Panc1 (cell line): ENCODE data around the gene GRIA4. TPM values are rescaled to one million over a fixed set of nuclear protein-coding genes. Genes with fewer than 3 reads are reported as not detected.

Experiments
- ATAC-seq: fragments of 200-7000 bp; cut with Tn5 transposase; 2 replicates; pipeline ENCODE4 v1.9.1; 2020; ENCODE audit warnings: mild to moderate bottlenecking, moderate library complexity
- BruUV-seq: library from RNA; stranded (reverse); fragments of 400-500 nt; replicated peaks from 2 replicates; lab custom pipeline; 2021; lab: Mats Ljungman, UMichigan
- CTCF ChIA-PET: fragments of 300-600 bp; sonication (Branson Sonifier 250); formaldehyde crosslinking; loops from one replicate; lab custom pipeline; 2022; ENCODE audit warnings: antibody characterized with exemption; lab: Charles Lee
- POLR2A ChIA-PET: fragments of 300-600 bp; sonication (Branson Sonifier 250); formaldehyde crosslinking; loops from one replicate; lab custom pipeline; 2022; ENCODE audit warnings: antibody characterized with exemption; lab: Charles Lee
- DNase-seq: peaks from one replicate; pipeline ENCODE4 v3.0.0-alpha.2; 2010; ENCODE audit warnings: low read depth, low spot score
- H3K27ac ChIP-seq: 2 replicates; pipeline ENCODE4 v1.5.1; 2011; ENCODE audit warnings: mild to moderate bottlenecking, low read length, inconsistent platforms
- H3K27me3 ChIP-seq: fragments of 200-500 bp; sonication (Bioruptor generic); 2 replicates; pipeline ENCODE4 v1.6.0; 2014; ENCODE audit warnings: low read length, inconsistent platforms; ENCODE audit not compliant: control insufficient read depth, insufficient read depth
- H3K36me3 ChIP-seq: fragments of 200-500 bp; sonication (Bioruptor generic); 2 replicates; pipeline ENCODE4 v1.5.1; 2014; ENCODE audit warnings: inconsistent platforms, mild to moderate bottlenecking, low read length, moderate library complexity; ENCODE audit not compliant: control insufficient read depth, insufficient read depth
- H3K4me1 ChIP-seq: 2 replicates; pipeline ENCODE4 v1.5.1; 2011; ENCODE audit warnings: inconsistent platforms, mild to moderate bottlenecking, low read length, moderate library complexity; ENCODE audit not compliant: control insufficient read depth, insufficient read depth
- H3K4me3 ChIP-seq, 2 experiments: 2 replicates each; pipeline ENCODE4 v1.5.1; 2011 to 2012; ENCODE audit warnings: low read depth in 2 of 2, low read length in 2 of 2, mild to moderate bottlenecking in 2 of 2, inconsistent platforms in 1 of 2, moderate library complexity in 1 of 2
- H3K9me3 ChIP-seq: fragments of 200-500 bp; sonication (Bioruptor generic); 2 replicates; pipeline ENCODE4 v1.5.1; 2014; ENCODE audit warnings: low read depth, mild to moderate bottlenecking, inconsistent platforms, low read length, moderate library complexity; ENCODE audit not compliant: control insufficient read depth, insufficient read depth
- POLR2AphosphoS5 ChIP-seq: IDR thresholded peaks from 2 replicates; pipeline ENCODE4 v1.6.1; 2012; ENCODE audit warnings: mild to moderate bottlenecking, low read depth, low read length, moderate library complexity
- SIN3A ChIP-seq: IDR thresholded peaks from 2 replicates; pipeline ENCODE4 v1.6.1; 2012; ENCODE audit warnings: low read depth, mild to moderate bottlenecking, low read length, moderate library complexity, borderline replicate concordance; ENCODE audit not compliant: insufficient read depth
- TCF7L2 ChIP-seq: IDR thresholded peaks from 2 replicates; pipeline ENCODE4 v1.6.1; 2011; ENCODE audit warnings: mild to moderate bottlenecking, low read depth, low read length, inconsistent platforms
- in situ Hi-C: cut with HindIII; loops from 2 replicates; pipeline ENCODE4 v1.10.0; 2016; ENCODE audit warnings: low sequenced_read_pairs, low pct_unique_long_range_greater_than_20kb
- intact Hi-C: fragments of 100-400 bp; cut with micrococcal nuclease; formaldehyde crosslinking; loops from one replicate; pipeline ENCODE4 v1.10.0; 2022; ENCODE audit not compliant: unreplicated experiment
- total RNA-seq: library from RNA; stranded (reverse); gene quantifications from one replicate; pipeline ENCODE4 v1.2.1, GENCODE V29; 2021; ENCODE audit not compliant: unreplicated experiment
- TF ChIP-seq, protein P1 (sequence below), 2 experiments: IDR thresholded peaks; 2 replicates each; pipeline ENCODE4 v1.6.1; 2011 to 2012; ENCODE audit warnings: low read depth in 2 of 2, control low read depth in 1 of 2, low read length in 1 of 2, mild to moderate bottlenecking in 1 of 2, moderate library complexity in 1 of 2; ENCODE audit not compliant: insufficient read depth in 1 of 2
- TF ChIP-seq, protein P2 (sequence below): fragments of 450-650 bp; IDR thresholded peaks from 2 replicates; pipeline ENCODE4 v1.5.1; 2017; ENCODE audit warnings: mild to moderate bottlenecking

The GRIA4 gene
- total RNA-seq, 1 experiment from 2014 or later: not detected

DNA sequence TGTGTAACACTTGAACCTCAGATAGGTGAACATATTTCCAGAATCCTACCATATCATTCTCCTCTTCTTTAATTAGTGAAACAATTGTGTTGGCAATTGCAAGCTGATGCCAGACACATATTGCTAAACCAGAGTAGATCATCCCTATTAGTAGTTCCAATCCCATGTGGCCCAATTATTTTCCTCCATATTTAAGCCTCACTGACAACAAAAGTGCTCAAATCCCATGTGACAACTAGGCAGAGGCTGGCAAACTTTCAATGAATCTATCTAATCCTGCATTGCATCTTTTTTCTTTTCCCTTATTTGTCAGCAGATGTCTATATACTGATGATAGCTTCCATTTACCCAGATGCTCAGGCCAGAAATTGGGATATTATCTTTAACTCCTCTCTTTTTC lies 90.4 kb downstream of the GRIA4 start:
- Histone ChIP-seq H3K36me3 (no peaks in the 10 kb centered on the region), H3K9me3 (no peaks in the 10 kb centered on the region), H3K27me3 (no peaks in the 10 kb centered on the region), H3K4me3 (no peak overlapping the region), H3K4me1 (no peaks in the 10 kb centered on the region), H3K27ac (no peak overlapping the region)
- in situ Hi-C loops (no loop called here), intact Hi-C loops (no loop called here)
- ATAC-seq (no peak), DNase-seq (no peak)
- no peak for TF ChIP-seq TCF7L2
- no peak for TF ChIP-seq SIN3A
- TF ChIP-seq POLR2AphosphoS5: no peak
- TF ChIP-seq, protein P1, sequence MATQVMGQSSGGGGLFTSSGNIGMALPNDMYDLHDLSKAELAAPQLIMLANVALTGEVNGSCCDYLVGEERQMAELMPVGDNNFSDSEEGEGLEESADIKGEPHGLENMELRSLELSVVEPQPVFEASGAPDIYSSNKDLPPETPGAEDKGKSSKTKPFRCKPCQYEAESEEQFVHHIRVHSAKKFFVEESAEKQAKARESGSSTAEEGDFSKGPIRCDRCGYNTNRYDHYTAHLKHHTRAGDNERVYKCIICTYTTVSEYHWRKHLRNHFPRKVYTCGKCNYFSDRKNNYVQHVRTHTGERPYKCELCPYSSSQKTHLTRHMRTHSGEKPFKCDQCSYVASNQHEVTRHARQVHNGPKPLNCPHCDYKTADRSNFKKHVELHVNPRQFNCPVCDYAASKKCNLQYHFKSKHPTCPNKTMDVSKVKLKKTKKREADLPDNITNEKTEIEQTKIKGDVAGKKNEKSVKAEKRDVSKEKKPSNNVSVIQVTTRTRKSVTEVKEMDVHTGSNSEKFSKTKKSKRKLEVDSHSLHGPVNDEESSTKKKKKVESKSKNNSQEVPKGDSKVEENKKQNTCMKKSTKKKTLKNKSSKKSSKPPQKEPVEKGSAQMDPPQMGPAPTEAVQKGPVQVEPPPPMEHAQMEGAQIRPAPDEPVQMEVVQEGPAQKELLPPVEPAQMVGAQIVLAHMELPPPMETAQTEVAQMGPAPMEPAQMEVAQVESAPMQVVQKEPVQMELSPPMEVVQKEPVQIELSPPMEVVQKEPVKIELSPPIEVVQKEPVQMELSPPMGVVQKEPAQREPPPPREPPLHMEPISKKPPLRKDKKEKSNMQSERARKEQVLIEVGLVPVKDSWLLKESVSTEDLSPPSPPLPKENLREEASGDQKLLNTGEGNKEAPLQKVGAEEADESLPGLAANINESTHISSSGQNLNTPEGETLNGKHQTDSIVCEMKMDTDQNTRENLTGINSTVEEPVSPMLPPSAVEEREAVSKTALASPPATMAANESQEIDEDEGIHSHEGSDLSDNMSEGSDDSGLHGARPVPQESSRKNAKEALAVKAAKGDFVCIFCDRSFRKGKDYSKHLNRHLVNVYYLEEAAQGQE (IDR thresholded peaks at IDR 0.05; ENCODE audit: insufficient read depth in 1 of 2, low read depth in 2 of 2, low read length in 1 of 2): no peak
- TF ChIP-seq, protein P2, sequence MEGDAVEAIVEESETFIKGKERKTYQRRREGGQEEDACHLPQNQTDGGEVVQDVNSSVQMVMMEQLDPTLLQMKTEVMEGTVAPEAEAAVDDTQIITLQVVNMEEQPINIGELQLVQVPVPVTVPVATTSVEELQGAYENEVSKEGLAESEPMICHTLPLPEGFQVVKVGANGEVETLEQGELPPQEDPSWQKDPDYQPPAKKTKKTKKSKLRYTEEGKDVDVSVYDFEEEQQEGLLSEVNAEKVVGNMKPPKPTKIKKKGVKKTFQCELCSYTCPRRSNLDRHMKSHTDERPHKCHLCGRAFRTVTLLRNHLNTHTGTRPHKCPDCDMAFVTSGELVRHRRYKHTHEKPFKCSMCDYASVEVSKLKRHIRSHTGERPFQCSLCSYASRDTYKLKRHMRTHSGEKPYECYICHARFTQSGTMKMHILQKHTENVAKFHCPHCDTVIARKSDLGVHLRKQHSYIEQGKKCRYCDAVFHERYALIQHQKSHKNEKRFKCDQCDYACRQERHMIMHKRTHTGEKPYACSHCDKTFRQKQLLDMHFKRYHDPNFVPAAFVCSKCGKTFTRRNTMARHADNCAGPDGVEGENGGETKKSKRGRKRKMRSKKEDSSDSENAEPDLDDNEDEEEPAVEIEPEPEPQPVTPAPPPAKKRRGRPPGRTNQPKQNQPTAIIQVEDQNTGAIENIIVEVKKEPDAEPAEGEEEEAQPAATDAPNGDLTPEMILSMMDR: no peak
- CTCF ChIA-PET: no interaction called here
- POLR2A ChIA-PET: no interaction called here
- BruUV-seq: no TSS peak

DNA sequence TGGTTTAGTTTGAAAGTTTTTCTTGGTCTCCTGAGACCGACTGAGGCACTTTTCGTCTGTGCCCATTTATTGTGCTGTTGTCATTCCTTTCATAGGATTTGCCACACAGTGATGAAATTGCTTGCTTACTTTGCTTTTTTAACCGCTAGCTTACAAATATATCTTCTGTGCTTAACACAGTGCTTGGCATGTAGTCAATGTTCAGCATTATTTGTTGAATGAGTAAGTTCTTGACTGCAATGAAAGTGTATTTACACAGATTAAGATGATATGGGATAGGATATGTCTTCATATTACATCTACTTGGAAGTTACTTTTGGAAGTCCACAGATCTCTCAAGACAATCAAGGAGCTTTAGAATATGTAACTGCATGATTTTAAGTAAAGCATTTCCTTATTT lies 91.2 kb downstream of the GRIA4 start:
- intact Hi-C loops: no loop called here
- peak; percentile 82 for DNase-seq
- TF ChIP-seq, protein P2: no peak
- TF ChIP-seq POLR2AphosphoS5: no peak
- TF ChIP-seq, protein P1 (IDR thresholded peaks at IDR 0.05; ENCODE audit: insufficient read depth in 1 of 2, low read depth in 2 of 2, low read length in 1 of 2): no peak
- TF ChIP-seq TCF7L2: no peak
- no peak for TF ChIP-seq SIN3A
- H3K4me3 ChIP-seq: no peak overlapping the region
- H3K27ac ChIP-seq: no peak overlapping the region
- BruUV-seq: no TSS peak
- ATAC-seq: peak; percentile 87
- ChIA-PET POLR2A (no interaction called here), CTCF (no interaction called here)
- no peaks in the 10 kb centered on the region for H3K4me1 ChIP-seq
- H3K9me3 ChIP-seq: no peaks in the 10 kb centered on the region
- in situ Hi-C loops: no loop called here
- H3K36me3 ChIP-seq: no peaks in the 10 kb centered on the region
- H3K27me3 ChIP-seq: no peaks in the 10 kb centered on the region
